ENCODE data around the gene UBE2U. TPM values are rescaled to one million over a fixed set of nuclear protein-coding genes. Genes with fewer than 3 reads are reported as not detected.

Gene UBE2U
- total and polyA plus RNA-seq, 2 of the 4 experiments (the other 2 are of a cell fraction): not detected

GRCh38 chr1:64241069-64241468, 37.6 kb downstream of the UBE2U start:
- Histone ChIP-seq H4K91ac (ENCODE audit: insufficient read depth, low read depth, low read length) (no peak overlapping the region), H2AK9ac (replicated peaks; ENCODE audit: low read depth, low read length, poor library complexity) (no peak overlapping the region), H2BK120ac (ENCODE audit: low read depth, low read length) (no peak overlapping the region), H3K4me2 (ENCODE audit: low read depth, low read length) (no peak overlapping the region), H4K20me1 (ENCODE audit: insufficient read depth, low read length) (no peaks in the 10 kb centered on the region), H3K4ac (ENCODE audit: low read depth, low read length) (no peak overlapping the region), H3K36me3 (ENCODE audit: control insufficient read depth, insufficient read depth, low read length) (no peaks in the 10 kb centered on the region), H3K9ac (ENCODE audit: low read depth, low read length) (no peak overlapping the region), H3K23ac (ENCODE audit: low read depth, low read length) (no peak overlapping the region), H3K27ac (ENCODE audit: insufficient read depth, low read length) (no peak overlapping the region), H2BK15ac (ENCODE audit: low read depth, low read length) (no peak overlapping the region), H3K27me3 (ENCODE audit: control insufficient read depth, insufficient read depth, low read length) (peaks cover 2% of the 10 kb centered on the region; the same call in 1 of the 2 replicates), H3K14ac (replicated peaks; ENCODE audit: low read depth, low read length) (no peak overlapping the region), H3K4me3 (ENCODE audit: insufficient read depth, low read depth, low read length) (no peak overlapping the region), H2BK20ac (ENCODE audit: low read depth, low read length) (no peak overlapping the region), H3K4me1 (ENCODE audit: control insufficient read depth, insufficient read depth, low read length) (no peaks in the 10 kb centered on the region), H3K9me1 (ENCODE audit: insufficient read depth, low read length) (no peaks in the 10 kb centered on the region), H4K8ac (ENCODE audit: low read depth in 2 of 2, low read length in 2 of 2) (no peak overlapping the region), H3K56ac (ENCODE audit: extremely low read depth, insufficient read depth, low read length) (no peak overlapping the region), H2BK5ac (ENCODE audit: low read depth, low read length, poor library complexity, severe bottlenecking) (no peak overlapping the region), H4K5ac (ENCODE audit: low read depth, low read length) (no peak overlapping the region), H2AFZ (replicated peaks; ENCODE audit: low read length, poor library complexity) (no peak overlapping the region), H3K18ac (ENCODE audit: low read depth, low read length) (no peak overlapping the region), H3K79me1 (ENCODE audit: low read depth in 1 of 2, low read length in 2 of 2) (no peaks in the 10 kb centered on the region), H3K9me3 (ENCODE audit: control insufficient read depth, insufficient read depth, low read length) (no peaks in the 10 kb centered on the region), H2AK5ac (ENCODE audit: low read depth, low read length) (no peak overlapping the region)
- intact Hi-C loops (cut with micrococcal nuclease) (loop anchor here (10.0 kb wide), 1 partner anchor 206 kb away; no protein-coding TSS in a partner anchor), dilution Hi-C loops (cut with HindIII; ENCODE audit: low sequenced_read_pairs, unreplicated experiment) (no loop called here), in situ Hi-C loops (cut with MboI; ENCODE audit: low sequenced_read_pairs) (loop anchor here (5.0 to 10.0 kb wide), 5 partner anchors 79 to 624 kb away; partner anchors contain the start of gene ROR1)
- TF ChIP-seq RCOR1 (IDR thresholded peaks at IDR 0.05; ENCODE audit: insufficient replicate concordance, low read length): no peak
- TF ChIP-seq MAZ (IDR thresholded peaks at IDR 0.05; ENCODE audit: borderline replicate concordance, low read depth, low read length): no peak
- no peak for TF ChIP-seq NFE2L2 (IDR thresholded peaks at IDR 0.05; ENCODE audit: low read depth, low read length)
- TF ChIP-seq CEBPB (IDR thresholded peaks at IDR 0.05; ENCODE audit: low read depth, low read length): no peak
- TF ChIP-seq MAFK (IDR thresholded peaks at IDR 0.05; ENCODE audit: low read depth, low read length): no peak
- no TSS peak for BruUV-seq (replicated peaks)
- CTCF ChIA-PET: interaction anchor here (0.9 to 1.9 kb wide), 3 partner anchors 27 to 567 kb away, joined by 3 to 17 read pairs (median 8); no protein-coding TSS in a partner anchor
- POLR2A ChIA-PET (ENCODE audit: unreplicated experiment): no interaction called here
- DNase-seq (no peak), ATAC-seq (ENCODE audit: low read depth) (no peak)
